HCT116 (cell line): ENCODE results near the gene TRAF3IP1. TPM values are rescaled to one million over a fixed set of nuclear protein-coding genes. Genes with fewer than 3 reads are reported as not detected.

Experiments used
- ATAC-seq: fragments of 200-7000 bp; cut with Tn5 transposase; 2 replicates; pipeline ENCODE4 v1.9.1; 2020; ENCODE audit warnings: mild to moderate bottlenecking, moderate library complexity
- BruUV-seq: library from RNA; stranded (reverse); fragments of 400-500 nt; replicated peaks from 2 replicates; lab custom pipeline; 2021; lab: Mats Ljungman, UMichigan
- CTCF ChIA-PET: fragments of 300-600 bp; sonication (Branson Sonifier 250); formaldehyde crosslinking; loops from one replicate; lab custom pipeline; 2021; ENCODE audit warnings: antibody characterized with exemption; lab: Charles Lee
- POLR2A ChIA-PET: fragments of 300-600, 350-600 bp; sonication (Branson Sonifier 250); formaldehyde crosslinking; loops from one replicate; lab custom pipeline; 2021; ENCODE audit warnings: antibody characterized with exemption; lab: Charles Lee
- RAD21 ChIA-PET, 2 experiments: fragments of 300-600 bp; sonication (Branson Sonifier 250); formaldehyde crosslinking; loops; one replicate each; lab custom pipeline; 2023; ENCODE audit warnings: low total read pairs in 2 of 2; ENCODE audit not compliant: uncharacterized antibody in 2 of 2, unreplicated experiment in 2 of 2, low non-redundant PET in 1 of 2; lab: Charles Lee
- DNase-seq: peaks from one replicate; pipeline ENCODE4 v3.0.0-alpha.2; 2010; ENCODE audit warnings: low read depth, low spot score
- H2AFZ ChIP-seq: fragments of 200-600 bp; shearing (Covaris generic), sonication (generic); 2 replicates; pipeline ENCODE4 v1.6.1; 2017; ENCODE audit warnings: low read depth, mixed run types, mixed read lengths, antibody characterized with exemption, low read length; ENCODE audit not compliant: poor library complexity, severe bottlenecking
- H3K27ac ChIP-seq: 2 replicates; pipeline ENCODE4 v1.5.1; 2012; ENCODE audit warnings: low read depth, low read length
- H3K27me3 ChIP-seq: fragments of 200-600 bp; sonication (generic); 2 replicates; pipeline ENCODE4 v1.6.1; 2016; ENCODE audit warnings: mixed run types, low read length, mixed read lengths; ENCODE audit not compliant: insufficient read depth
- H3K36me3 ChIP-seq, 2 experiments: fragments of 200-500 bp in 1 of 2; fragments of 200-600 bp in 1 of 2; sonication (Bioruptor generic) in 1 of 2; sonication (generic) in 1 of 2; 2 replicates each; pipeline versions ENCODE4 v1.5.1 to v1.6.1; 2014 to 2016; ENCODE audit warnings: low read length in 2 of 2, inconsistent platforms in 1 of 2, mixed read lengths in 1 of 2, mixed run types in 1 of 2; ENCODE audit not compliant: insufficient read depth in 2 of 2, control insufficient read depth in 1 of 2
- H3K4me1 ChIP-seq, 2 experiments: fragments of 200-600 bp in 1 of 2; sonication (generic) in 1 of 2; 2 replicates each; pipeline versions ENCODE4 v1.5.1 to v1.6.1; 2012 to 2017; ENCODE audit warnings: low read length in 2 of 2, inconsistent platforms in 1 of 2, mild to moderate bottlenecking in 1 of 2, mixed read lengths in 1 of 2, mixed run types in 1 of 2, moderate library complexity in 1 of 2; ENCODE audit not compliant: insufficient read depth in 2 of 2, control insufficient read depth in 1 of 2
- H3K4me2 ChIP-seq: fragments of 200-600 bp; sonication (generic); 2 replicates; pipeline ENCODE4 v1.6.1; 2017; ENCODE audit warnings: mixed run types, low read length, mixed read lengths
- H3K4me3 ChIP-seq, 2 experiments: fragments of 200-600 bp in 1 of 2; sonication (generic) in 1 of 2; replicated peaks in 1 of 2; 2 replicates each; pipeline ENCODE4 v1.5.1; 2011 to 2016; ENCODE audit warnings: low read length in 2 of 2, control low read depth in 1 of 2, low read depth in 1 of 2, mild to moderate bottlenecking in 1 of 2, mixed read lengths in 1 of 2, mixed run types in 1 of 2
- H3K79me2 ChIP-seq: fragments of 200-600 bp; sonication (generic); 2 replicates; pipeline ENCODE4 v1.6.1; 2017; ENCODE audit warnings: mild to moderate bottlenecking, mixed run types, low read length, moderate library complexity, mixed read lengths; ENCODE audit not compliant: insufficient read depth
- H3K9ac ChIP-seq: fragments of 200-600 bp; sonication (generic); 2 replicates; pipeline ENCODE4 v1.6.1; 2016; ENCODE audit warnings: low read length, mixed read lengths
- H3K9me2 ChIP-seq: fragments of 200-600 bp; sonication (generic), shearing (Covaris generic); 2 replicates; pipeline ENCODE4 v1.6.1; 2017; ENCODE audit warnings: mixed run types, mild to moderate bottlenecking, moderate library complexity; ENCODE audit not compliant: insufficient read depth
- H3K9me3 ChIP-seq, 2 experiments: fragments of 200-500 bp in 1 of 2; fragments of 200-600 bp in 1 of 2; sonication (Bioruptor generic) in 1 of 2; sonication (generic) in 1 of 2; 2 replicates each; pipeline ENCODE4 v1.6.1; 2014 to 2017; ENCODE audit warnings: low read length in 2 of 2, mixed read lengths in 2 of 2, inconsistent platforms in 1 of 2, low read depth in 1 of 2, mild to moderate bottlenecking in 1 of 2, mixed run types in 1 of 2, moderate library complexity in 1 of 2; ENCODE audit not compliant: control insufficient read depth in 1 of 2, insufficient read depth in 1 of 2
- H4K20me1 ChIP-seq: fragments of 200-600 bp; sonication (generic), shearing (Covaris generic); 2 replicates; pipeline ENCODE4 v1.6.1; 2017; ENCODE audit warnings: mixed run types, mild to moderate bottlenecking, moderate library complexity; ENCODE audit not compliant: insufficient read depth
- ATF3 ChIP-seq: IDR thresholded peaks from 2 replicates; pipeline ENCODE4 v1.6.1; 2012
- CBX3 ChIP-seq: IDR thresholded peaks from 2 replicates; pipeline ENCODE4 v1.6.1; 2012; ENCODE audit warnings: low read depth
- CEBPB ChIP-seq: IDR thresholded peaks from 2 replicates; pipeline ENCODE4 v1.6.1; 2012; ENCODE audit warnings: low read depth
- EGR1 ChIP-seq: IDR thresholded peaks from 2 replicates; pipeline ENCODE4 v1.6.1; 2012; ENCODE audit warnings: low read depth
- FOSL1 ChIP-seq: IDR thresholded peaks from 2 replicates; pipeline ENCODE4 v1.6.1; 2012; ENCODE audit warnings: low read depth
- JUND ChIP-seq: IDR thresholded peaks from 2 replicates; pipeline ENCODE4 v1.6.1; 2012
- SIN3A ChIP-seq: IDR thresholded peaks from 2 replicates; pipeline ENCODE4 v1.6.1; 2012; ENCODE audit warnings: low read depth
- SP1 ChIP-seq: IDR thresholded peaks from 2 replicates; pipeline ENCODE4 v1.6.1; 2012; ENCODE audit warnings: low read depth
- SRF ChIP-seq: IDR thresholded peaks from 2 replicates; pipeline ENCODE4 v1.6.1; 2012; ENCODE audit warnings: low read depth
- TCF7L2 ChIP-seq: IDR thresholded peaks from 2 replicates; pipeline ENCODE4 v1.7.0; 2011; ENCODE audit warnings: borderline replicate concordance, inconsistent platforms; ENCODE audit not compliant: insufficient read depth, insufficient read length; ENCODE audit errors: extremely low read depth
- ZNF274 ChIP-seq: fragments of 200-500 bp; sonication (Bioruptor generic); IDR thresholded peaks from 2 replicates; pipeline ENCODE4 v1.6.1; 2014; ENCODE audit warnings: mild to moderate bottlenecking, low read depth, low read length, inconsistent platforms
- intact Hi-C: fragments of 100-400 bp; cut with micrococcal nuclease; formaldehyde crosslinking; loops from 2 replicates; pipeline ENCODE4 v1.10.0; 2022
- total RNA-seq: library from RNA; stranded (reverse); gene quantifications from one replicate; pipeline ENCODE4 v1.2.1, GENCODE V29; 2021; ENCODE audit not compliant: unreplicated experiment
- TF ChIP-seq, protein P1 (sequence below): IDR thresholded peaks from 2 replicates; pipeline ENCODE4 v1.6.1; 2012
- TF ChIP-seq, protein P2 (sequence below): IDR thresholded peaks from 2 replicates; pipeline ENCODE4 v1.6.1; 2012; ENCODE audit warnings: low read depth

TRAF3IP1 gene
- total RNA-seq, 1 experiment from 2014 or later: 19.4 TPM

DNA sequence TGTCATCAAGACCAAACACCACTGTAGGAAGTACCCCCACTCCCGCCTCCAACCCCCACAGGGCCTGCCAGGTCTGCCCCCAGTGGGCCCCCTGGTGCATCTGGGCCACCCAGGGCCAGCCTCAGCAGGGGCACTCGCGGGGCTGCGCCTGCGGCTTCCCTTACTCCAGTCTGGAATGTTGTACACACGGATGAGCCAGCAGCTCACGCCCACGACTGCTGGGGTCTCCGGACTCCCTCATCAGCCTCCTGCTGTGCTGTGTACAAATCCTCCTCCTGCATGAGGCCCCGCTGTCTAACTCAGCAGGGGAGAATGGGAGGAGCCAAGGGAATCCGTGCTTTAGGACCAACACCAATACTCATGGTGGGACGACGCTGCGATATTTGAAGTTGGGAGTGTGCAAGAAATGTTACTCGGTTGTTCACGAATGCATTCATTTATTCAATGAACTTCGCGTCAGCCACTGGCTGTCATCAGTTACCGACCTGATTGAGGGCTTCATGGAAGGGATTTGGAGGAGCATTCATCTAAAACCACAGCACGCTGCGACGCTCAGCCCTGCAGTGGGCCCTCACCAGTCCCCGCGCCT, 105.8 kb downstream of the TRAF3IP1 start:
- POLR2A ChIA-PET: no interaction called here
- CTCF ChIA-PET: no interaction called here
- peaks cover 3 to 6% of the 10 kb centered on the region in 2 experiments; a peak in 2 of 4 replicates for H3K9me3 ChIP-seq
- H3K36me3 ChIP-seq: peaks cover 0 to 12% of the 10 kb centered on the region in 2 experiments; a peak in 2 of 4 replicates
- H2AFZ ChIP-seq: peak overlapping the region; percentile 58
- intact Hi-C loops: no loop called here
- RAD21 ChIA-PET: no interaction called here
- DNase-seq (peak; percentile 28), ATAC-seq (peak; percentile 56)
- peak; percentile 33; the same call in 1 of the 2 replicates for TF ChIP-seq EGR1
- TF ChIP-seq, protein P1, sequence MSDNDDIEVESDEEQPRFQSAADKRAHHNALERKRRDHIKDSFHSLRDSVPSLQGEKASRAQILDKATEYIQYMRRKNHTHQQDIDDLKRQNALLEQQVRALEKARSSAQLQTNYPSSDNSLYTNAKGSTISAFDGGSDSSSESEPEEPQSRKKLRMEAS: no peak
- H3K9ac ChIP-seq: peak overlapping the region; percentile 87
- peak overlapping the region; percentile 98 for H3K27ac ChIP-seq
- H3K9me2 ChIP-seq: no peaks in the 10 kb centered on the region
- H3K4me1 ChIP-seq: peaks cover 17 to 20% of the 10 kb centered on the region in 2 experiments
- peak overlapping the region; percentile 95 to 96 for H3K4me3 ChIP-seq
- TSS peak; percentile 77 for BruUV-seq
- H3K27me3 ChIP-seq: no peaks in the 10 kb centered on the region
- peak overlapping the region; percentile 87 for H3K4me2 ChIP-seq
- no peaks in the 10 kb centered on the region for H4K20me1 ChIP-seq
- peaks cover 41% of the 10 kb centered on the region for H3K79me2 ChIP-seq

GRCh38 chr2:238426568-238427434, 106.5 kb downstream of the TRAF3IP1 start, which contains the start of gene ASB1:
Gene ASB1, plus strand, starts transcription at chr2:238426927. Its CDS starts 144 bp downstream, at chr2:238427071.
- Histone ChIP-seq H3K36me3 (peaks cover 0 to 18% of the 10 kb centered on the region in 2 experiments; a peak in 2 of 4 replicates), H3K9ac (peak within 1 kb of the TSS; percentile 87), H3K4me3 (peak within 1 kb of the TSS; percentile 95 to 96), H3K4me1 (peaks cover 17 to 20% of the 10 kb centered on the region in 2 experiments), H3K79me2 (peaks cover 48% of the 10 kb centered on the region), H4K20me1 (no peaks in the 10 kb centered on the region), H3K27ac (peak within 1 kb of the TSS; percentile 98), H2AFZ (peak within 1 kb of the TSS; percentile 58), H3K4me2 (peak within 1 kb of the TSS; percentile 87), H3K9me3 (peaks cover 3 to 6% of the 10 kb centered on the region in 2 experiments; a peak in 2 of 4 replicates), H3K9me2 (no peaks in the 10 kb centered on the region), H3K27me3 (no peaks in the 10 kb centered on the region)
- ATAC-seq: peak; percentile 84
- ChIA-PET CTCF (no interaction called here), RAD21 (no interaction called here), POLR2A (no interaction called here)
- BruUV-seq: no TSS peak
- intact Hi-C loops: no loop called here
- DNase-seq: peak; percentile 48
- TF ChIP-seq TCF7L2: no peak
- no peak for TF ChIP-seq JUND
- TF ChIP-seq ZNF274: no peak
- TF ChIP-seq SRF: no peak
- TF ChIP-seq CEBPB: no peak
- TF ChIP-seq CBX3: no peak; the same call in 1 of the 2 replicates
- TF ChIP-seq EGR1: peak; percentile 89
- TF ChIP-seq SIN3A: peak; percentile 25; the same call in 1 of the 2 replicates
- no peak for TF ChIP-seq FOSL1
- no peak for TF ChIP-seq ATF3
- TF ChIP-seq, protein P2, sequence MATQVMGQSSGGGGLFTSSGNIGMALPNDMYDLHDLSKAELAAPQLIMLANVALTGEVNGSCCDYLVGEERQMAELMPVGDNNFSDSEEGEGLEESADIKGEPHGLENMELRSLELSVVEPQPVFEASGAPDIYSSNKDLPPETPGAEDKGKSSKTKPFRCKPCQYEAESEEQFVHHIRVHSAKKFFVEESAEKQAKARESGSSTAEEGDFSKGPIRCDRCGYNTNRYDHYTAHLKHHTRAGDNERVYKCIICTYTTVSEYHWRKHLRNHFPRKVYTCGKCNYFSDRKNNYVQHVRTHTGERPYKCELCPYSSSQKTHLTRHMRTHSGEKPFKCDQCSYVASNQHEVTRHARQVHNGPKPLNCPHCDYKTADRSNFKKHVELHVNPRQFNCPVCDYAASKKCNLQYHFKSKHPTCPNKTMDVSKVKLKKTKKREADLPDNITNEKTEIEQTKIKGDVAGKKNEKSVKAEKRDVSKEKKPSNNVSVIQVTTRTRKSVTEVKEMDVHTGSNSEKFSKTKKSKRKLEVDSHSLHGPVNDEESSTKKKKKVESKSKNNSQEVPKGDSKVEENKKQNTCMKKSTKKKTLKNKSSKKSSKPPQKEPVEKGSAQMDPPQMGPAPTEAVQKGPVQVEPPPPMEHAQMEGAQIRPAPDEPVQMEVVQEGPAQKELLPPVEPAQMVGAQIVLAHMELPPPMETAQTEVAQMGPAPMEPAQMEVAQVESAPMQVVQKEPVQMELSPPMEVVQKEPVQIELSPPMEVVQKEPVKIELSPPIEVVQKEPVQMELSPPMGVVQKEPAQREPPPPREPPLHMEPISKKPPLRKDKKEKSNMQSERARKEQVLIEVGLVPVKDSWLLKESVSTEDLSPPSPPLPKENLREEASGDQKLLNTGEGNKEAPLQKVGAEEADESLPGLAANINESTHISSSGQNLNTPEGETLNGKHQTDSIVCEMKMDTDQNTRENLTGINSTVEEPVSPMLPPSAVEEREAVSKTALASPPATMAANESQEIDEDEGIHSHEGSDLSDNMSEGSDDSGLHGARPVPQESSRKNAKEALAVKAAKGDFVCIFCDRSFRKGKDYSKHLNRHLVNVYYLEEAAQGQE: no peak
- no peak; the same call in 1 of the 2 replicates for TF ChIP-seq SP1
